Progenitor cell of endocrine pancreas (in vitro differentiated cells): ENCODE data around the gene CD69. TPM values are rescaled to one million over a fixed set of nuclear protein-coding genes. Genes with fewer than 3 reads are reported as not detected.

Experiments
- DNase-seq: peaks from one replicate; pipeline ENCODE4 v3.0.0; 2021; ENCODE audit warnings: low spot score; ENCODE audit not compliant: unreplicated experiment
- H3K27ac Mint-ChIP-seq: 2 replicates; pipeline ENCODE4 v1.8.0; 2021; ENCODE audit warnings: mild to moderate bottlenecking, moderate library complexity, mixed read lengths
- H3K27me3 Mint-ChIP-seq: 2 replicates; pipeline ENCODE4 v1.8.0; 2021; ENCODE audit warnings: mixed read lengths
- H3K36me3 Mint-ChIP-seq: 2 replicates; pipeline ENCODE4 v1.8.0; 2022; ENCODE audit warnings: mixed read lengths; ENCODE audit not compliant: insufficient read depth
- H3K4me1 Mint-ChIP-seq: 2 replicates; pipeline ENCODE4 v1.8.0; 2021; ENCODE audit warnings: low read depth, mixed read lengths
- H3K4me3 Mint-ChIP-seq: 2 replicates; pipeline ENCODE4 v1.8.0; 2021; ENCODE audit warnings: low read depth, mild to moderate bottlenecking, moderate library complexity, mixed read lengths
- H3K9me3 Mint-ChIP-seq: 2 replicates; pipeline ENCODE4 v1.8.0; 2021; ENCODE audit warnings: low read depth, mixed read lengths
- total RNA-seq: library from RNA; stranded (reverse); gene quantifications from 2 replicates; pipeline ENCODE4 v1.2.1, GENCODE V29; 2021
- TF ChIP-seq, protein P1 (sequence below): fragments of 200-600 bp; sonication (generic); IDR thresholded peaks from one replicate; pipeline ENCODE4 v1.5.0; 2021; ENCODE audit warnings: antibody characterized with exemption, mild to moderate bottlenecking; ENCODE audit not compliant: unreplicated experiment

CD69 gene
- total RNA-seq, 1 donor from 2014 or later: not detected

DNA sequence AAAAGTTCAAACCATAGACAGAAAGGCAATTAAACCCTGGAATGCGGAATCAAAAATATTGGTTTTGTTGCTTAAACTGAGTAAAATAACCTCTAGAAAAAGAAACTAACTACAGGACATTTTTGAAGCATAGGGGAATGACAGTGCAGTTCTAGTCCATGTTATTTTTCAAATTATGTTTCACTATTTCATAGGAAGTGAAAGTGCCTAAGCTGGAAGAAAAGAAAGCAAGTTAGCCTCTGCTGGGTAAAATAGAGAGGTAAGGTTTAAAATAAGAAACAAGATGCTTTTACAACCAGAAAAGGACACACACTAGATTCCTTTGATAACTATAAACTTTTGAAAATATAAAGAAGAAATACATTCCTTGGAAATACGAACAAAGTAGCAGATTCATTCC is 28.9 kb downstream of the CD69 start:
- no peak for DNase-seq
- H3K9me3 Mint-ChIP-seq: no peaks in the 10 kb centered on the region
- peaks cover 5% of the 10 kb centered on the region for H3K27me3 Mint-ChIP-seq
- TF ChIP-seq, protein P1, sequence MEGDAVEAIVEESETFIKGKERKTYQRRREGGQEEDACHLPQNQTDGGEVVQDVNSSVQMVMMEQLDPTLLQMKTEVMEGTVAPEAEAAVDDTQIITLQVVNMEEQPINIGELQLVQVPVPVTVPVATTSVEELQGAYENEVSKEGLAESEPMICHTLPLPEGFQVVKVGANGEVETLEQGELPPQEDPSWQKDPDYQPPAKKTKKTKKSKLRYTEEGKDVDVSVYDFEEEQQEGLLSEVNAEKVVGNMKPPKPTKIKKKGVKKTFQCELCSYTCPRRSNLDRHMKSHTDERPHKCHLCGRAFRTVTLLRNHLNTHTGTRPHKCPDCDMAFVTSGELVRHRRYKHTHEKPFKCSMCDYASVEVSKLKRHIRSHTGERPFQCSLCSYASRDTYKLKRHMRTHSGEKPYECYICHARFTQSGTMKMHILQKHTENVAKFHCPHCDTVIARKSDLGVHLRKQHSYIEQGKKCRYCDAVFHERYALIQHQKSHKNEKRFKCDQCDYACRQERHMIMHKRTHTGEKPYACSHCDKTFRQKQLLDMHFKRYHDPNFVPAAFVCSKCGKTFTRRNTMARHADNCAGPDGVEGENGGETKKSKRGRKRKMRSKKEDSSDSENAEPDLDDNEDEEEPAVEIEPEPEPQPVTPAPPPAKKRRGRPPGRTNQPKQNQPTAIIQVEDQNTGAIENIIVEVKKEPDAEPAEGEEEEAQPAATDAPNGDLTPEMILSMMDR: no peak
- peaks cover under 1% of the 10 kb centered on the region for H3K4me1 Mint-ChIP-seq
- H3K4me3 Mint-ChIP-seq: no peak overlapping the region
- H3K27ac Mint-ChIP-seq: no peak overlapping the region
- H3K36me3 Mint-ChIP-seq: no peaks in the 10 kb centered on the region

DNA sequence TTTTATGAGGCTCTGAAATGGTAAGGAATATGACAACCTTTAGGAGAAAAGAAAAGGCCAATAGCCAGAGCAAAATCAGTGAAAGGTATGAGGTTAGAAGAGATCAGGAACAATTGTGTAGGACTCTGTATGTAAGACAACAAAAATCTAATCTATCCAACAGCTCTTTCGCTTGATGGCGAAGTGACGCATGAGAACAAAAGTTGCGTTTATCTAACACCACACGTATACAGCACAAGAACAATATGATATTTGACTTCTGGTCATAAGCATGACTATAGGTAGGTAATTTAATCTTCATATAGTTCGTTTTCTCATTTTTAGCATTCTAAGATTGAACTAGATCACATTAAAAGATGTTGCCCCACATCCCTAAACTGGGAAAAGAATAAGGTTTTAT is 29.3 kb downstream of the CD69 start:
- Mint-ChIP-seq H3K27ac (no peak overlapping the region), H3K4me1 (no peaks in the 10 kb centered on the region), H3K36me3 (no peaks in the 10 kb centered on the region), H3K9me3 (no peaks in the 10 kb centered on the region), H3K27me3 (peaks cover 5% of the 10 kb centered on the region), H3K4me3 (no peak overlapping the region)
- DNase-seq: no peak
- TF ChIP-seq, protein P1: no peak

DNA sequence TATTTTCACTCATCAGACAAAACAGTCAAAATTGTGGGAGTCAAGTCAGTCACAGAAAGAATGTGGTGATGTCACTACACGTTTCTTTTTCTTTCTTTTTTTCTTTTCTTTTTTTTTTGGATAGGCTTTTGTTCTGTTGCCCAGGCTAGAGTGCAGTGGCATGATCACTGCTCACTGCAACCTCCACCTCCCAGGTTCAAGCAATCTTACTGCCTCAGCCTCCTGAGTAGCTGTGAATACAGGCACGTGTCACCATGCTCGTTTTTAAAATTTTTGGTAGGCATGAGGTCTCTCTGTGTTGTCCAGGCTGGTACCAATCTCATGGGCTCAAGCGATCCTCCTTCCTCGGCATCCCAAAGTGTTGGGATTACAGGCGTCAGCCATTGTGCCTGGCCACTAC is 30.1 kb downstream of the CD69 start:
- Mint-ChIP-seq H3K27me3 (peaks cover 5% of the 10 kb centered on the region), H3K36me3 (no peaks in the 10 kb centered on the region), H3K4me1 (no peaks in the 10 kb centered on the region), H3K27ac (no peak overlapping the region), H3K4me3 (no peak overlapping the region), H3K9me3 (no peaks in the 10 kb centered on the region)
- TF ChIP-seq, protein P1: no peak
- no peak for DNase-seq

DNA sequence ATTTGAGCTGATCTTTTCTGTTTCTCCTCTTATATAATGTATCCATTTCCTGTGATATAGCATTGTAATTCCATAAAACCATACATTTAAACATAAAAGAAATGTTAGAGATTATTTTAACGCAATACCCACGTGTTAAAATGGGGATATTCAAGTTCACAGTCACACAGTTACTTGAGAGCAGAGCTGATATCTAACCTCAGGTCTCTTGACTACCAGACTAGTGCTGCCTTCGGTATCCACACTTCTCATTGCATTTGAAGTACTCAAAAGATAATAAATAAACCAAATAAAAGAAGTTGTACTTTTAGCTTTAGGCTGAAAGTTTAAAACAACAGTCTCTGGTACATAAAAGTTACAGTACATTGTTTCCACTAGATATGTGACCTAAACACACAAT is 30.7 kb downstream of the CD69 start:
- Mint-ChIP-seq H3K4me1 (no peaks in the 10 kb centered on the region), H3K27me3 (peaks cover 5% of the 10 kb centered on the region), H3K27ac (no peak overlapping the region), H3K9me3 (no peaks in the 10 kb centered on the region), H3K4me3 (no peak overlapping the region), H3K36me3 (no peaks in the 10 kb centered on the region)
- no peak for DNase-seq
- TF ChIP-seq, protein P1: no peak

DNA sequence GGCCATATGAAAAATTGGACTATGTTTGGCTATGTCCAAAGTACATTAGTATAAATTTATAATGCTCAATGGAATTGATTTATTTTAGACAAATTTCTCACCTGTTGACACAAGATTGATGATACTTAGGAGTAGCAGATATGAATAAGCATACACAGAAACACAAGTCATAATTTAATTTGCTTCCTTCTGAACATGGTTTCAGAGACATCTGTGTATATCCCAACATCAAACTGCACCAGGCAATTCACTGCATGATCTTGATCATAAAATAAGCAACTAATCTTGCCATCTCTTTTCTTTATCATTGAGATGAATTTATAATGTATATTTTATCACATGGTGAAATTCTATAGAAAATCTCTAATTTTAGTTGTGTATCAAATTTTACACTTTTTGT is 31.6 kb downstream of the CD69 start:
- Mint-ChIP-seq H3K4me3 (no peak overlapping the region), H3K27ac (no peak overlapping the region), H3K9me3 (no peaks in the 10 kb centered on the region), H3K36me3 (no peaks in the 10 kb centered on the region), H3K27me3 (peaks cover 5% of the 10 kb centered on the region), H3K4me1 (no peaks in the 10 kb centered on the region)
- TF ChIP-seq, protein P1: no peak
- no peak for DNase-seq
